ENCODE measurements around the gene PTMA. TPM values are rescaled to one million over a fixed set of nuclear protein-coding genes. Genes with fewer than 3 reads are reported as not detected.
A peak's percentile ranks its signal among the peaks of the same experiment; 100 is the strongest.
"Not testable (repeated sequence)": the region's sequence is repeated elsewhere in the genome, so short reads cannot be mapped to it uniquely, and the experiment has no call there.

PTMA gene
- total RNA-seq, 4 donors from 2014 or later: 683 to 866 (median 805) TPM

DNA sequence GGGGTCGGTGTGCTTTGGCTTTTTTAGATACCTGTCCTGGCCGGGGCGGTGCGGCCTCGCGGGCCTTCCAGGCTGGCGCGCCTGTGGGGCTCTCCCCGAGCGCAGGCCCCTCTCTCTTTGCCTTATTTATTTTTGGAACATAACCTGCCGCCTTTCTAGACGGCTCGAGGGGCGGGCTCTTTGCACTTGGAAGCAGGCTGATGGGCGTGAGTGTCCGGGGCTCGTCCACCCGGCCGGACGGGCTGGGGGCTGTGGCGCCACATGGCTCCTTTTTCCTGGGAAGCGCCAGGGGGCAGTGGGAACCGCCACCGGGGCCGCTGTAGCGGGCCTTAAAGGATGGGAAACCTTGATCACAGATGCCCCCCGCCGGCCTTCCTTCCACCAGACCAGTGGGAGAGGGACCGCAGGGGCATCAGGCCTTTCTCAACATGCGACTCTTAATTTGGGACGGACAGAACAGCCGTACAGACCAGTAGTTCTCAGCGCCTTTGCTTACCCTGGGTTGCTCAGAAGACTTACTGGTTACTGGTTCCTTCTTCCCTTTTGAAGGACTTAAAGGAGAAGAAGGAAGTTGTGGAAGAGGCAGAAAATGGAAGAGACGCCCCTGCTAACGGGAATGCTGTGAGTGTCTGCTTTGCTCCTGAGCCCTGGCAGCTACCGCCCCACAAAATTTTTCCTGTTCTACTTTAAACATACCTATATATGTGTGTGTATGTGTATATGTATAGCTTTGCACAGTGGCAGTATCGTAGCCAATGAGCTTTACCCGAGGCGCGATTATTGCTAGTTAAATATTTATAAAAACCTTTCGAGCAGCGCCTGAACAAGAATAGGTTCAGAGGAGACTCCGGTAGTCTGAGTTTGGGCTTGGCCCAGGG lies 2.7 kb downstream of the PTMA start:
- no peaks in the 10 kb centered on the region for H3K9me3 ChIP-seq
- TF ChIP-seq EP300 (IDR thresholded peaks at IDR 0.05): no peak
- TF ChIP-seq POLR2A (IDR thresholded peaks at IDR 0.05): no peak
- TF ChIP-seq, protein P1, sequence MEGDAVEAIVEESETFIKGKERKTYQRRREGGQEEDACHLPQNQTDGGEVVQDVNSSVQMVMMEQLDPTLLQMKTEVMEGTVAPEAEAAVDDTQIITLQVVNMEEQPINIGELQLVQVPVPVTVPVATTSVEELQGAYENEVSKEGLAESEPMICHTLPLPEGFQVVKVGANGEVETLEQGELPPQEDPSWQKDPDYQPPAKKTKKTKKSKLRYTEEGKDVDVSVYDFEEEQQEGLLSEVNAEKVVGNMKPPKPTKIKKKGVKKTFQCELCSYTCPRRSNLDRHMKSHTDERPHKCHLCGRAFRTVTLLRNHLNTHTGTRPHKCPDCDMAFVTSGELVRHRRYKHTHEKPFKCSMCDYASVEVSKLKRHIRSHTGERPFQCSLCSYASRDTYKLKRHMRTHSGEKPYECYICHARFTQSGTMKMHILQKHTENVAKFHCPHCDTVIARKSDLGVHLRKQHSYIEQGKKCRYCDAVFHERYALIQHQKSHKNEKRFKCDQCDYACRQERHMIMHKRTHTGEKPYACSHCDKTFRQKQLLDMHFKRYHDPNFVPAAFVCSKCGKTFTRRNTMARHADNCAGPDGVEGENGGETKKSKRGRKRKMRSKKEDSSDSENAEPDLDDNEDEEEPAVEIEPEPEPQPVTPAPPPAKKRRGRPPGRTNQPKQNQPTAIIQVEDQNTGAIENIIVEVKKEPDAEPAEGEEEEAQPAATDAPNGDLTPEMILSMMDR (IDR thresholded peaks at IDR 0.05): no peak
- no peak for TF ChIP-seq POLR2AphosphoS5 (IDR thresholded peaks at IDR 0.05)
- H3K4me1 ChIP-seq: peaks cover 0 to 68% (median 33%) of the 10 kb centered on the region in 3 donors
- peak overlapping the region; percentile 70 to 99 for H3K4me3 ChIP-seq
- H3K27ac ChIP-seq: peak overlapping the region; percentile 47 to 100 (median 100)
- H3K27me3 ChIP-seq: no peaks in the 10 kb centered on the region
- H3K36me3 ChIP-seq: peaks cover 0 to 27% of the 10 kb centered on the region in 2 donors
- WGBS, 2 donors (ENCODE audit: low coverage in 1 of 2): 4 to 11% methylated on average over 6 to 9 of the region's 43 CpGs
- no peak for ATAC-seq

DNA sequence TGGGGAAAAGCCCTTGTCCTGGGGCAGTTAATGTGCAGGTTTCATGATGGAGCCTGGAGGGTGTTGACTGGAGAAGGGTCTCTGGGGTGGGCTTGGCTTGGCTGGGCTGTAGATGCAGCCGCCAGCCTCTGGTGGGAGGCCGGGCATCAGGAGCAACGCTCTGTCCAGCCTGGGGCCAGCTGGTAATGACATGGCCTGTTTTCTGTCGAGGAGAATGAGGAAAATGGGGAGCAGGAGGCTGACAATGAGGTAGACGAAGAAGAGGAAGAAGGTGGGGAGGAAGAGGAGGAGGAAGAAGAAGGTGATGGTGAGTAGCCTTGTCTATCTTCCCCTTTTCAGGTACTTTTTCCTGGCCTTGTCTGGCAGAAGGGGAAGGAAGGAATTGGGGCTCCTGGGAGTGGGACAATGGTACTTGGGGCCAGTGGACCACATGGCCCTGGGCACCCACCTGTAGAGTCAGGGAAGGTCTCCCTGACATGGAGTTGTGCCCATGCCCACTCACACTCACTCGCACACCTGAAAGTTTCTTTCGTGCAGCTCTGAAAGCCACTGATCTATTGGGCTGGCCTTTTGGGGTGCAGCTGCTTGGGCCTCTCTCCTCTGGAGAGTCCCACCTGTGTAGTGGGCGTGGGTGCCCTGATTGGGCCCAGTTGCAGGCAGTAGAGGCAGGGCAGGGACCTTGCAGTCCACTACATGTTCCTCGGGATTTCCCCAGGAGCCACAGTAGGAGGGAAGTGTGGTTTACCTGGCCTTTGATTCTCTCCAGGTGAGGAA lies 3.5 kb downstream of the PTMA start:
- 11% methylated on average over 4 of the region's 9 CpGs; no CpG with 5 or more reads in 1 of the 2 donors for WGBS, 2 donors (ENCODE audit: low coverage in 1 of 2)
- TF ChIP-seq POLR2A (IDR thresholded peaks at IDR 0.05) (peak in 1 of 2 donors; percentile 3), EP300 (IDR thresholded peaks at IDR 0.05) (no peak), POLR2AphosphoS5 (IDR thresholded peaks at IDR 0.05) (no peak)
- peak overlapping the region; percentile 47 to 100 (median 100) for H3K27ac ChIP-seq
- H3K9me3 ChIP-seq: no peaks in the 10 kb centered on the region
- no peak for ATAC-seq
- peaks cover 0 to 27% of the 10 kb centered on the region in 2 donors for H3K36me3 ChIP-seq
- H3K27me3 ChIP-seq: no peaks in the 10 kb centered on the region
- peak overlapping the region; percentile 70 to 99 for H3K4me3 ChIP-seq
- peaks cover 0 to 65% (median 33%) of the 10 kb centered on the region in 3 donors for H3K4me1 ChIP-seq

DNA sequence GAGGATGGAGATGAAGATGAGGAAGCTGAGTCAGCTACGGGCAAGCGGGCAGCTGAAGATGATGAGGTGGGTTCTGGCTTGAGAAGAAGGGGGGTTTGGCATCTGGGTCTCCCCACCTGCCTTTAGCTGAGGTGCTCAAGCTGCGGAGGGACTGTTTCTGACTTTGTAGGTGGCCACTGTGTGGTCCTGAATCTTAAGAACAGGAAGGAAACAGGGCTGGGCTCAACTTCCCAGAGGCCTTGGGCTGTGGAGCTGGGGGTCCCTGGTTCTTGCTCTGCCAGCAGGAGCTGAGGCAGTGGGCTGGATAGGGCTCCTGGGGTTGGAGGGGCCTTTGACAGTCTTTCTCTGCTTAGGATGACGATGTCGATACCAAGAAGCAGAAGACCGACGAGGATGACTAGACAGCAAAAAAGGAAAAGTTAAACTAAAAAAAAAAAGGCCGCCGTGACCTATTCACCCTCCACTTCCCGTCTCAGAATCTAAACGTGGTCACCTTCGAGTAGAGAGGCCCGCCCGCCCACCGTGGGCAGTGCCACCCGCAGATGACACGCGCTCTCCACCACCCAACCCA lies 4.2 kb downstream of the PTMA start:
- 39% methylated on average over 11 of the region's 18 CpGs; no CpG with 5 or more reads in 1 of the 2 donors for WGBS, 2 donors (ENCODE audit: low coverage in 1 of 2)
- Histone ChIP-seq H3K36me3 (peaks cover 0 to 27% of the 10 kb centered on the region in 2 donors), H3K4me3 (peak overlapping the region in 1 of 2 donors; percentile 99), H3K27ac (peak overlapping the region in 3 of 4 donors; percentile 99 to 100 (median 100)), H3K4me1 (peaks cover 0 to 61% (median 33%) of the 10 kb centered on the region in 3 donors)
- not testable (repeated sequence) for ATAC-seq, H3K27me3 ChIP-seq, H3K9me3 ChIP-seq
- TF ChIP-seq POLR2A (IDR thresholded peaks at IDR 0.05): peak in 1 of 2 donors; percentile 1

DNA sequence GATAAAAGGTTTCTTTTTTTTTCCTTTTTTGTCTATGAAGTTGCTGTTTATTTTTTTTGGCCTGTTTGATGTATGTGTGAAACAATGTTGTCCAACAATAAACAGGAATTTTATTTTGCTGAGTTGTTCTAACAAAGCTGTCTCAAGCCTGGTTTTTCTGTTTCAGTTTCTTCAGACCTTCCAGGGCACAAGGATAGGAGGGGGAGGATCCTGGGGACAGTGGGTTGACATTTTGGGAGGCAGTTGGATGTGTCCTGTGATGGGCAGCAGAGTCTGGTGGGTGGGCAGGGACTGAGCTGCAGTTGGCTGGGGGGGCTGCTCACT lies 5.0 kb downstream of the PTMA start:
- H3K27me3 ChIP-seq, H3K9me3 ChIP-seq, ATAC-seq, H3K4me3 ChIP-seq: not testable (repeated sequence)
- Histone ChIP-seq H3K36me3 (peaks cover 0 to 27% of the 10 kb centered on the region in 2 donors), H3K27ac (peak overlapping the region; percentile 22 to 85 (median 80)), H3K4me1 (peaks cover 0 to 57% (median 33%) of the 10 kb centered on the region in 3 donors)

DNA sequence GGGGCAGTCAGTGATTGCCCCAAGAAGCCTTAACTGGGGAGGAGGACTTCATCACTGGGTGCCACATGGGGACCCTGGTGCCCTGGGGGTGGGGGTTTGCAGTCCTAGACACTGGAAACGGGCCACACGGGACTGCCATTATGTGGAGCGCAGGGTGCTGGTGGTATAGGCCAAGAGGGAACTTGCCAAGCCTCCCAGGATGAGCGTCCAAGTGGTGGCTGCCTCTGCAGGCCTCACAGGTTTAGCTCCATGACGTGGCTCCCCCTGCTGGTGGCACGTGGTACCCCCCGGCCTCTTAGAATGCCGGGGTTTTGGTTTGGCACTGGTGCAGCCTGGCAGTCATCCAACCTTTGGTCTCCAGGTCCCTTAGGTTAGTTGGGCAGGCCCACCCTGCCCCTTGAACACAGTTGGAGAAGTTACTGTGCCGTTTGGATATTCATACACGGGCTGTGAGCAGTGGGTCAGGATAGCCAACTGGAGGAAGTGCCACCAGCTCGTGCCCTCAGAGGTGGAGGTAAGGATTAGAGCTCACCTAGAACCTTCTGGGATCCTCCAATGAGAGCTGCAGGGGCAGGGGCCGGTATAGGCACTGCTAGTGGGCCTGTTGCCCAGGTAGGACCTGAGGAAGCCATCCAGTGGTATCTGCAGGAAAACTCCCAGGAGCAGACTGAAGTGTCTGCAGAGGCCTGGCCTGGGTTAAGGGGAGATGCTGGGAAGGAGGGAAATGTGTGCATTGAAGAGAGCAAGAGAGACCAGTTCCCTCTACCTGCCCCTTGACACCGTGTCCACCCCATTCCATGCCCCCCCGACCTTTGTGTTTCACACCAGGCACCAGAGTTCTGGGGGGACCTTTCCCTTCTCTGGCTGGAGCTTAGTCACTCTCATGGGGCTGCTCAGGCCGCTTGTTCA lies 5.7 kb downstream of the PTMA start:
- ATAC-seq: peak; percentile 58
- no peaks in the 10 kb centered on the region for H3K9me3 ChIP-seq
- 20 to 57% methylated on average over 2 to 6 of the region's 15 CpGs for WGBS, 2 donors (ENCODE audit: low coverage in 1 of 2)
- H3K4me3 ChIP-seq: no peak overlapping the region
- H3K27ac ChIP-seq: peak overlapping the region; percentile 22 to 85 (median 80)
- TF ChIP-seq, protein P1 (IDR thresholded peaks at IDR 0.05): peak; percentile 88 to 98 (median 95)
- TF ChIP-seq POLR2AphosphoS5 (IDR thresholded peaks at IDR 0.05) (peak; percentile 67), EP300 (IDR thresholded peaks at IDR 0.05) (no peak)
- H3K36me3 ChIP-seq: peaks cover 0 to 27% of the 10 kb centered on the region in 2 donors
- H3K4me1 ChIP-seq: peaks cover 0 to 57% (median 33%) of the 10 kb centered on the region in 3 donors
- no peaks in the 10 kb centered on the region for H3K27me3 ChIP-seq
